Mammary epithelial cell (primary cell): ENCODE data around the gene RTP5.

Experiments used
- EZH2 ChIP-seq: IDR thresholded peaks from 2 replicates; pipeline ENCODE4 v1.6.1; 2012; ENCODE audit warnings: low read length, inconsistent platforms, borderline replicate concordance
- TF ChIP-seq, protein P1 (sequence below), 2 donors: IDR thresholded peaks in 1 of 2; conservative IDR thresholded peaks in 1 of 2; 2 replicates each; pipeline ENCODE4 v1.5.1; 2011 to 2012; ENCODE audit warnings: inconsistent platforms in 2 of 2, low read length in 2 of 2, mild to moderate bottlenecking in 2 of 2, control low read depth in 1 of 2, low read depth in 1 of 2; ENCODE audit not compliant: insufficient read depth in 1 of 2; ENCODE audit errors: extremely low read depth in 1 of 2

DNA sequence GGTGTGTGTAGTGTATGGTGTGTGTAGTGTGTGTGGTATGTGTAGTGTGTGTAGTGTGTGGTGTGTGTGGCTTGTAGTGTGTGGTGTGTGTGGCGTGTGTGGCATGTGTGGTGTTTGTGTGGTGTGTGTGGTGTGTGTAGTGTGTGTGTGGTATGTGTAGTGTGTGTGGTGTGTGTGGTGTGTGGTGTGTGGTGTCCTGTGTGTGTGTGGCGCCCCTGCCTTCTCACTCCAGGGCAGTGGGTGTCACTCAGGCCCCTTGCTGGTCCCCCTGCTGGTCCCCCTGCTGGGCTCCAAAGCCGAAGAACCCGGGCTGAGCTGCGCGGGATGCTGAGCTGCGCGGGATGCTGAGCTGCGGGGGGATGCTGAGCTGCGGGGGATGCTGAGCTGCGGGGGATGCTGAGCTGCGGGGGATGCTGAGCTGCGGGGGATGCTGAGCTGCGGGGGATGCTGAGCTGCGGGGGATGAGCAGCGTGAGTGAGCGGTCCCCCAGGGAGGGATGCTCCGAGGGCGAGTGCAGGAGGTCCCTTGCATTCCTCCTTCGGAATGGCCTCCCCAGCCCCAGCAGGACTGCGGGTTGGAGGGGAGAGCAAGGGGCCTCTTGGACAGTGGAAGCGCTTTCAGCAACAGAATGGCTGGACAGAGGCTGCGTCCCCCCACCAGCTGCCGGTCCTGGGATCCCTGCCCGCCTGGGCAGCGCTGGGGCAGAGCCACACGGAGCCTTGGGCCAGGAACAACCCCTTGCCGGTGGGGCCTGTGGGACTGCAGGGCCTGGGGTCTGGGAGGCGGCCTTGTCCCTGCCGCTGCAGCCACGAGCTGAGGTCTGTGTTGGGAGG is 3.4 kb upstream of the RTP5 start:
- TF ChIP-seq, protein P1, sequence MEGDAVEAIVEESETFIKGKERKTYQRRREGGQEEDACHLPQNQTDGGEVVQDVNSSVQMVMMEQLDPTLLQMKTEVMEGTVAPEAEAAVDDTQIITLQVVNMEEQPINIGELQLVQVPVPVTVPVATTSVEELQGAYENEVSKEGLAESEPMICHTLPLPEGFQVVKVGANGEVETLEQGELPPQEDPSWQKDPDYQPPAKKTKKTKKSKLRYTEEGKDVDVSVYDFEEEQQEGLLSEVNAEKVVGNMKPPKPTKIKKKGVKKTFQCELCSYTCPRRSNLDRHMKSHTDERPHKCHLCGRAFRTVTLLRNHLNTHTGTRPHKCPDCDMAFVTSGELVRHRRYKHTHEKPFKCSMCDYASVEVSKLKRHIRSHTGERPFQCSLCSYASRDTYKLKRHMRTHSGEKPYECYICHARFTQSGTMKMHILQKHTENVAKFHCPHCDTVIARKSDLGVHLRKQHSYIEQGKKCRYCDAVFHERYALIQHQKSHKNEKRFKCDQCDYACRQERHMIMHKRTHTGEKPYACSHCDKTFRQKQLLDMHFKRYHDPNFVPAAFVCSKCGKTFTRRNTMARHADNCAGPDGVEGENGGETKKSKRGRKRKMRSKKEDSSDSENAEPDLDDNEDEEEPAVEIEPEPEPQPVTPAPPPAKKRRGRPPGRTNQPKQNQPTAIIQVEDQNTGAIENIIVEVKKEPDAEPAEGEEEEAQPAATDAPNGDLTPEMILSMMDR (conservative IDR thresholded peaks at IDR 0.05 in 1 of 2, IDR thresholded peaks at IDR 0.05 in 1 of 2; ENCODE audit: extremely low read depth in 1 of 2, insufficient read depth in 1 of 2, low read depth in 1 of 2, low read length in 2 of 2) = no peak
- no peak for TF ChIP-seq EZH2
